ENCODE measurements around the gene OR6C70.
A peak's percentile ranks its signal among the peaks of the same experiment; 100 is the strongest.
"Not testable (repeated sequence)": the region's sequence is repeated elsewhere in the genome, so short reads cannot be mapped to it uniquely, and the experiment has no call there.

Gene OR6C70

GRCh38 chr12:55467836-55468235, 2.1 kb downstream of the OR6C70 start:
- Histone ChIP-seq H3K9ac (ENCODE audit: low read depth, low read length) (no peak overlapping the region), H3K36me3 (ENCODE audit: control insufficient read depth, insufficient read depth, low read length) (no peaks in the 10 kb centered on the region), H3K4me3 (ENCODE audit: low read depth, low read length) (no peak overlapping the region), H3K9me3 (ENCODE audit: control insufficient read depth, insufficient read depth, low read length) (no peaks in the 10 kb centered on the region), H3K4me1 (ENCODE audit: control insufficient read depth, insufficient read depth, low read length) (no peaks in the 10 kb centered on the region), H3K27me3 (ENCODE audit: control insufficient read depth, insufficient read depth, low read length) (no peaks in the 10 kb centered on the region)

- H3K4me3 ChIP-seq (ENCODE audit: low read depth, low read length); H3K4me1 ChIP-seq (ENCODE audit: control insufficient read depth, insufficient read depth, low read length); H3K36me3 ChIP-seq (ENCODE audit: control insufficient read depth, insufficient read depth, low read length); H3K27me3 ChIP-seq (ENCODE audit: control insufficient read depth, insufficient read depth, low read length); H3K9me3 ChIP-seq (ENCODE audit: control insufficient read depth, insufficient read depth, low read length); H3K9ac ChIP-seq (ENCODE audit: low read depth, low read length): not testable (repeated sequence)
These were observed 5.0 kb downstream of the OR6C70 start for GRCh38 chr12:55464926-55465325.

DNA sequence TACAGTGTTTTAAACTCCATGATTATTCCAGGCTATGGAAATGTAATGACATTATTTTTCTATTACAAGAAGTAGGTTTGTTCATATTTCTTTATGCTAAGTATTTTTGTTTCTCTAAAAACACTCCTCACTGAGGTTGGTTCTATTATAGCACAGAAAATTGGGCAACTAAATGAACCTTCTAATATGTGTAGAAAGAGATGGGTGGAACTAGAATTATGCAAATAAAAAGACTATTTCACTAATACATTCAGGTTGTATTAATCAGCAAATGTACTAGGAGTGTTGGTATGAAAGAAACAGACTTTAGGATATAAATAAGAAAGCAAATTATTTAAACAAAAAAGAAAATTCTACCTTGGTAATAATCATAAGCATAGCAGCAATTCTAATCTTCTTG, 21.1 kb downstream of the OR6C70 start:
- Histone ChIP-seq H3K36me3 (ENCODE audit: control insufficient read depth, insufficient read depth, low read length) (no peaks in the 10 kb centered on the region), H3K4me3 (ENCODE audit: low read depth, low read length) (no peak overlapping the region), H3K27me3 (ENCODE audit: control insufficient read depth, insufficient read depth, low read length) (no peaks in the 10 kb centered on the region), H3K4me1 (ENCODE audit: control insufficient read depth, insufficient read depth, low read length) (no peaks in the 10 kb centered on the region), H3K9ac (ENCODE audit: low read depth, low read length) (no peak overlapping the region), H3K9me3 (ENCODE audit: control insufficient read depth, insufficient read depth, low read length) (no peaks in the 10 kb centered on the region)

GRCh38 chr12:55446326-55446725, 23.6 kb downstream of the OR6C70 start:
- no peaks in the 10 kb centered on the region for H3K36me3 ChIP-seq (ENCODE audit: control insufficient read depth, insufficient read depth, low read length)

GRCh38 chr12:55445357-55445756, 24.6 kb downstream of the OR6C70 start:
- Histone ChIP-seq H3K4me1 (ENCODE audit: control insufficient read depth, insufficient read depth, low read length) (no peaks in the 10 kb centered on the region), H3K9me3 (ENCODE audit: control insufficient read depth, insufficient read depth, low read length) (no peaks in the 10 kb centered on the region), H3K9ac (ENCODE audit: low read depth, low read length) (no peak overlapping the region), H3K36me3 (ENCODE audit: control insufficient read depth, insufficient read depth, low read length) (no peaks in the 10 kb centered on the region), H3K4me3 (ENCODE audit: low read depth, low read length) (no peak overlapping the region), H3K27me3 (ENCODE audit: control insufficient read depth, insufficient read depth, low read length) (no peaks in the 10 kb centered on the region)

More at GRCh38 chr12:55446326-55446725, 23.6 kb downstream of the OR6C70 start:
- Histone ChIP-seq H3K4me1 (ENCODE audit: control insufficient read depth, insufficient read depth, low read length) (no peaks in the 10 kb centered on the region), H3K9me3 (ENCODE audit: control insufficient read depth, insufficient read depth, low read length) (no peaks in the 10 kb centered on the region), H3K27me3 (ENCODE audit: control insufficient read depth, insufficient read depth, low read length) (no peaks in the 10 kb centered on the region), H3K9ac (ENCODE audit: low read depth, low read length) (no peak overlapping the region), H3K4me3 (ENCODE audit: low read depth, low read length) (no peak overlapping the region)

GRCh38 chr12:55443776-55444175, 26.2 kb downstream of the OR6C70 start, which contains the start of gene OR6C2:
Gene OR6C2 (plus strand): TSS chr12:55444076. CDS start chr12:55452214, 8,138 bp downstream.
- no peaks in the 10 kb centered on the region for H3K9me3 ChIP-seq (ENCODE audit: control insufficient read depth, insufficient read depth, low read length)
- no peak within 1 kb of the TSS for H3K4me3 ChIP-seq (ENCODE audit: low read depth, low read length)
- H3K4me1 ChIP-seq (ENCODE audit: control insufficient read depth, insufficient read depth, low read length), result no peaks in the 10 kb centered on the region
- H3K36me3 ChIP-seq (ENCODE audit: control insufficient read depth, insufficient read depth, low read length), result no peaks in the 10 kb centered on the region
- H3K9ac ChIP-seq (ENCODE audit: low read depth, low read length), result no peak within 1 kb of the TSS
- no peaks in the 10 kb centered on the region for H3K27me3 ChIP-seq (ENCODE audit: control insufficient read depth, insufficient read depth, low read length)

GRCh38 chr12:55441233-55441632, 28.7 kb downstream of the OR6C70 start:
- H3K36me3 ChIP-seq (ENCODE audit: control insufficient read depth, insufficient read depth, low read length); H3K9me3 ChIP-seq (ENCODE audit: control insufficient read depth, insufficient read depth, low read length); H3K4me3 ChIP-seq (ENCODE audit: low read depth, low read length); H3K9ac ChIP-seq (ENCODE audit: low read depth, low read length); H3K27me3 ChIP-seq (ENCODE audit: control insufficient read depth, insufficient read depth, low read length); H3K4me1 ChIP-seq (ENCODE audit: control insufficient read depth, insufficient read depth, low read length): not testable (repeated sequence)

GRCh38 chr12:55428331-55429243, 41.4 kb downstream of the OR6C70 start:
- no peaks in the 10 kb centered on the region for H3K9me3 ChIP-seq (ENCODE audit: control insufficient read depth, insufficient read depth, low read length)
- no peaks in the 10 kb centered on the region for H3K27me3 ChIP-seq (ENCODE audit: control insufficient read depth, insufficient read depth, low read length)
- no peak overlapping the region for H3K9ac ChIP-seq (ENCODE audit: low read depth, low read length)
- H3K36me3 ChIP-seq (ENCODE audit: control insufficient read depth, insufficient read depth, low read length), result no peaks in the 10 kb centered on the region
- peak overlapping the region; percentile 22 for H3K4me3 ChIP-seq (ENCODE audit: low read depth, low read length)
- peaks cover 16% of the 10 kb centered on the region for H3K4me1 ChIP-seq (ENCODE audit: control insufficient read depth, insufficient read depth, low read length)

DNA sequence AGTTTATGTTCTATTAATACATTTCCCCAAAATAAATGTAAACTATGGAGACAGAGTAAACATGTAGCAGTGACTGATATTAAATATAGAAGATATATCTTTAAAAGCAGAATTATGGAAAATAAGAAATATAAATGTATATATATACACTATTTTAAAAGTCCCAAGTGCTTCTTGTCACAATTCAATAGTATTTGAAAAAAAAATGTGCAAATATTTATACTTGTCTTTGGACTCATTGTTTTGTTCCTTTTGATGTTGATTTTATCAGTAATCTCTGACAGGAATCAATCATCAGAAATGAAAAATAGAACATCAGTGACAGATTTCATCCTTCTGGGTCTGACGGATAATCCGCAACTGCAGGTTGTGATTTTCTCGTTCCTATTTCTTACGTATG, 44.0 kb downstream of the OR6C70 start, which contains the start of gene OR6C76:
Gene OR6C76 (plus strand): TSS at position 301 of the 400 bp plus-strand sequence. CDS start 0 bp downstream, at position 301.
- Histone ChIP-seq H3K36me3 (ENCODE audit: control insufficient read depth, insufficient read depth, low read length) (no peaks in the 10 kb centered on the region), H3K9me3 (ENCODE audit: control insufficient read depth, insufficient read depth, low read length) (no peaks in the 10 kb centered on the region), H3K27me3 (ENCODE audit: control insufficient read depth, insufficient read depth, low read length) (no peaks in the 10 kb centered on the region), H3K4me1 (ENCODE audit: control insufficient read depth, insufficient read depth, low read length) (peaks cover 16% of the 10 kb centered on the region), H3K9ac (ENCODE audit: low read depth, low read length) (no peak within 1 kb of the TSS), H3K4me3 (ENCODE audit: low read depth, low read length) (no peak within 1 kb of the TSS)

DNA sequence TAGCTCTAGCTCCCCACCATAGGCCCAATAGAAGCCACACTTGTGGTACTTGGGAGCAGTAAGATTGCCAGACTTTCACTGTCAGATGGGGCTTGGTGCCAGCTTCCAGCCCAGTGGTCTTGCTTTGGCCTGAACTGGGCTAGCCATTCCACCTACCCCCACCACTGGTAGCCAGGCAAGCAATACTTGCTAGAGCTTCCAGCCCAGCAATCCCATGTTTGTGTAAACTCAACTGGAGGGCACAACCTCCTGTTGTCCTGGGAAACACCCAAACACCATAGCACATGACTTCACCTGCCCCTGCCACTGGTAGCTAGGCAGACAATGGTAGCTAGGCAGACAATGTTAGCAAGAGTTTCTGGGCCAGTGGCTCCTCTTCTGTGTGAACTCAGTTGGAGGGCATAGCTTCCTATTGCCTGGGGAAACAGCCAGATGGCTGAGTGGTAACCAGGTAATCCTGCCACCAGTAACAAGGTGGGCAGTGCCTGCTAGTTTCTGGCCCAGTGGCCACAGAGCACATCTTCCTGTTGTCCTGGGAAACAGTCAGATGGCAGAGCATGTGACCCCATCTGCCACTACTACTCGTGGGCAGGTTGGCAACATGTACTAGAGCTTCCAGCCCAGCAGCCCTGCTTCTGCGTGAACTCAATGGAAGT, 49.5 kb downstream of the OR6C70 start:
- H3K36me3 ChIP-seq (ENCODE audit: control insufficient read depth, insufficient read depth, low read length), result no peaks in the 10 kb centered on the region
- no peaks in the 10 kb centered on the region for H3K9me3 ChIP-seq (ENCODE audit: control insufficient read depth, insufficient read depth, low read length)
- H3K9ac ChIP-seq (ENCODE audit: low read depth, low read length), result no peak overlapping the region
- H3K4me1 ChIP-seq (ENCODE audit: control insufficient read depth, insufficient read depth, low read length), result no peaks in the 10 kb centered on the region
- H3K4me3 ChIP-seq (ENCODE audit: low read depth, low read length), result no peak overlapping the region
- no peaks in the 10 kb centered on the region for H3K27me3 ChIP-seq (ENCODE audit: control insufficient read depth, insufficient read depth, low read length)
